HT-29 (cell line): Measurements from ENCODE around the gene PTPRN2. TPM values are rescaled to one million over a fixed set of nuclear protein-coding genes. Genes with fewer than 3 reads are reported as not detected.
"Not testable (repeated sequence)": the region's sequence is repeated elsewhere in the genome, so short reads cannot be mapped to it uniquely, and the experiment has no call there.

Experiments used
- DNase-seq: peaks from one replicate; pipeline ENCODE4 v3.0.0-alpha.2; 2015; ENCODE audit warnings: low spot score
- small RNA-seq: library from RNA; depleted of rRNA; stranded (forward); fragments of <200 nt; gene quantifications from one replicate; pipeline ENCODE3, GENCODE V24; 2014
- total RNA-seq: library from RNA; depleted of rRNA; stranded (reverse); fragments of >200 nt; shearing (Covaris generic); gene quantifications from 2 replicates; pipeline ENCODE4 v1.2.3, GENCODE V29; 2014; rRNA removed

Gene PTPRN2
- total RNA-seq, 1 experiment from 2014 or later = 1.7 TPM

GRCh38 chr7:157497744-157498651 is 1089.6 kb downstream of the PTPRN2 start:
- DNase-seq = no peak

- DNase-seq = no peak
These were observed 1090.3 kb downstream of the PTPRN2 start for GRCh38 chr7:157497367-157497743.

GRCh38 chr7:157496416-157497275 is 1091.0 kb downstream of the PTPRN2 start:
- no peak for DNase-seq

- DNase-seq = no peak
These were observed 1092.0 kb downstream of the PTPRN2 start for GRCh38 chr7:157495594-157495993.

GRCh38 chr7:157495177-157495553 is 1092.5 kb downstream of the PTPRN2 start:
- no peak for DNase-seq

GRCh38 chr7:157494506-157495176 is 1093.0 kb downstream of the PTPRN2 start:
- no peak for DNase-seq

- no peak for DNase-seq
These were observed 1093.8 kb downstream of the PTPRN2 start for GRCh38 chr7:157493776-157494175.

GRCh38 chr7:157493017-157493416 is 1094.6 kb downstream of the PTPRN2 start:
- peak; percentile 10 for DNase-seq

GRCh38 chr7:157490465-157490912 is 1097.1 kb downstream of the PTPRN2 start:
- DNase-seq = peak; percentile 66

- not testable (repeated sequence) for DNase-seq
These were observed 1097.8 kb downstream of the PTPRN2 start for GRCh38 chr7:157489870-157490269.

Small RNAs within 50 kb of the gene (small RNA-seq; reads per million reads assigned to genes)
- gene MIR153-2 (not detected), gene MIR5707 (not detected), gene MIR595 (not detected), gene THAP5P1 (not detected)

Other genes with a start within 250 kb of the PTPRN2 start
- 37.7 and 40.5 TPM in 2 replicates for gene NCAPG2, start 117.0 kb upstream of the PTPRN2 start, total RNA-seq
- gene ESYT2, start 241.7 kb upstream of the PTPRN2 start, total RNA-seq = 75.4 and 76.4 TPM in 2 replicates